Measurements from ENCODE around the gene MALRD1. TPM values are rescaled to one million over a fixed set of nuclear protein-coding genes. Genes with fewer than 3 reads are reported as not detected.
A peak's percentile ranks its signal among the peaks of the same experiment; 100 is the strongest.

The MALRD1 gene
- total RNA-seq, 2 experiments from 2014 or later = 0.36 to 0.56 TPM

GRCh38 chr10:19431622-19432351 is 383.2 kb downstream of the MALRD1 start:
- Mint-ChIP-seq H3K4me1 (no peaks in the 10 kb centered on the region), H3K27ac (no peak overlapping the region), H3K27me3 (no peaks in the 10 kb centered on the region), H3K36me3 (no peaks in the 10 kb centered on the region), H3K9me3 (no peaks in the 10 kb centered on the region), H3K4me3 (no peak overlapping the region)
- no peak for DNase-seq

- H3K27ac Mint-ChIP-seq = no peak overlapping the region
- H3K27me3 Mint-ChIP-seq = no peaks in the 10 kb centered on the region
- DNase-seq = no peak
- no peaks in the 10 kb centered on the region for H3K36me3 Mint-ChIP-seq
- no peak overlapping the region for H3K4me3 Mint-ChIP-seq
- H3K9me3 Mint-ChIP-seq = no peaks in the 10 kb centered on the region
- H3K4me1 Mint-ChIP-seq = no peaks in the 10 kb centered on the region
Measured at GRCh38 chr10:19449860-19450259, 401.3 kb downstream of the MALRD1 start.

- Mint-ChIP-seq H3K36me3 (no peaks in the 10 kb centered on the region), H3K27ac (no peak overlapping the region), H3K27me3 (no peaks in the 10 kb centered on the region), H3K4me3 (no peak overlapping the region), H3K9me3 (no peaks in the 10 kb centered on the region), H3K4me1 (no peaks in the 10 kb centered on the region)
- no peak for DNase-seq
Measured at GRCh38 chr10:19451356-19451755, 402.8 kb downstream of the MALRD1 start.

- Mint-ChIP-seq H3K27ac (no peak overlapping the region), H3K4me3 (no peak overlapping the region), H3K36me3 (no peaks in the 10 kb centered on the region), H3K4me1 (no peaks in the 10 kb centered on the region), H3K27me3 (no peaks in the 10 kb centered on the region), H3K9me3 (no peaks in the 10 kb centered on the region)
- DNase-seq = no peak
Measured at GRCh38 chr10:19451937-19452336, 403.3 kb downstream of the MALRD1 start.

- Mint-ChIP-seq H3K27me3 (no peaks in the 10 kb centered on the region), H3K4me1 (no peaks in the 10 kb centered on the region), H3K36me3 (no peaks in the 10 kb centered on the region), H3K27ac (no peak overlapping the region), H3K9me3 (no peaks in the 10 kb centered on the region), H3K4me3 (no peak overlapping the region)
- no peak for DNase-seq
Measured at GRCh38 chr10:19453967-19454366, 405.4 kb downstream of the MALRD1 start.

GRCh38 chr10:19461588-19461987 is 413.0 kb downstream of the MALRD1 start:
- no peaks in the 10 kb centered on the region for H3K4me1 Mint-ChIP-seq
- peaks cover 2% of the 10 kb centered on the region for H3K9me3 Mint-ChIP-seq
- no peak for DNase-seq
- no peak overlapping the region for H3K27ac Mint-ChIP-seq
- H3K4me3 Mint-ChIP-seq = no peak overlapping the region
- no peaks in the 10 kb centered on the region for H3K36me3 Mint-ChIP-seq
- H3K27me3 Mint-ChIP-seq = no peaks in the 10 kb centered on the region

GRCh38 chr10:19466709-19467108 is 418.1 kb downstream of the MALRD1 start:
- Mint-ChIP-seq H3K9me3 (peaks cover 2% of the 10 kb centered on the region), H3K27ac (no peak overlapping the region)

GRCh38 chr10:19468413-19468812 is 419.8 kb downstream of the MALRD1 start:
- H3K36me3 Mint-ChIP-seq = no peaks in the 10 kb centered on the region
- no peaks in the 10 kb centered on the region for H3K27me3 Mint-ChIP-seq
- DNase-seq = no peak
- H3K9me3 Mint-ChIP-seq = peaks cover 3% of the 10 kb centered on the region
- no peak overlapping the region for H3K27ac Mint-ChIP-seq
- H3K4me3 Mint-ChIP-seq = no peak overlapping the region
- H3K4me1 Mint-ChIP-seq = no peaks in the 10 kb centered on the region

More at GRCh38 chr10:19466709-19467108, 418.1 kb downstream of the MALRD1 start:
- no peaks in the 10 kb centered on the region for H3K4me1 Mint-ChIP-seq
- no peaks in the 10 kb centered on the region for H3K27me3 Mint-ChIP-seq
- H3K4me3 Mint-ChIP-seq = no peak overlapping the region
- DNase-seq = no peak
- H3K36me3 Mint-ChIP-seq = no peaks in the 10 kb centered on the region

- Mint-ChIP-seq H3K36me3 (no peaks in the 10 kb centered on the region), H3K4me3 (no peak overlapping the region), H3K4me1 (no peaks in the 10 kb centered on the region), H3K27ac (no peak overlapping the region), H3K9me3 (peaks cover 5% of the 10 kb centered on the region), H3K27me3 (no peaks in the 10 kb centered on the region)
- DNase-seq = no peak
Measured at GRCh38 chr10:19469521-19469920, 420.9 kb downstream of the MALRD1 start.

GRCh38 chr10:19479854-19480253 is 431.3 kb downstream of the MALRD1 start:
- no peaks in the 10 kb centered on the region for H3K9me3 Mint-ChIP-seq
- H3K27me3 Mint-ChIP-seq = no peaks in the 10 kb centered on the region
- H3K4me3 Mint-ChIP-seq = no peak overlapping the region
- H3K4me1 Mint-ChIP-seq = no peaks in the 10 kb centered on the region
- H3K36me3 Mint-ChIP-seq = no peaks in the 10 kb centered on the region
- DNase-seq = no peak
- H3K27ac Mint-ChIP-seq = no peak overlapping the region

GRCh38 chr10:19480353-19480752 is 431.8 kb downstream of the MALRD1 start:
- Mint-ChIP-seq H3K27ac (no peak overlapping the region), H3K36me3 (no peaks in the 10 kb centered on the region), H3K4me1 (no peaks in the 10 kb centered on the region), H3K9me3 (no peaks in the 10 kb centered on the region), H3K4me3 (no peak overlapping the region), H3K27me3 (no peaks in the 10 kb centered on the region)
- no peak for DNase-seq

- Mint-ChIP-seq H3K36me3 (no peaks in the 10 kb centered on the region), H3K4me1 (peaks cover 2% of the 10 kb centered on the region), H3K27me3 (no peaks in the 10 kb centered on the region), H3K27ac (no peak overlapping the region), H3K9me3 (no peaks in the 10 kb centered on the region), H3K4me3 (no peak overlapping the region)
- DNase-seq = no peak
Measured at GRCh38 chr10:19483421-19483820, 434.8 kb downstream of the MALRD1 start.

GRCh38 chr10:19488592-19489280 is 440.1 kb downstream of the MALRD1 start:
- Mint-ChIP-seq H3K4me1 (peaks cover 9% of the 10 kb centered on the region), H3K9me3 (no peaks in the 10 kb centered on the region), H3K4me3 (peak overlapping the region; percentile 70), H3K27ac (peak overlapping the region; percentile 47), H3K27me3 (no peaks in the 10 kb centered on the region), H3K36me3 (no peaks in the 10 kb centered on the region)
- peak; percentile 28 for DNase-seq

- Mint-ChIP-seq H3K4me3 (no peak overlapping the region), H3K9me3 (no peaks in the 10 kb centered on the region), H3K4me1 (peaks cover 9% of the 10 kb centered on the region), H3K36me3 (no peaks in the 10 kb centered on the region), H3K27ac (no peak overlapping the region), H3K27me3 (no peaks in the 10 kb centered on the region)
- DNase-seq = no peak
Measured at GRCh38 chr10:19491166-19491565, 442.6 kb downstream of the MALRD1 start.

- no peaks in the 10 kb centered on the region for H3K9me3 Mint-ChIP-seq
- H3K4me1 Mint-ChIP-seq = peaks cover 6% of the 10 kb centered on the region
- no peak overlapping the region for H3K4me3 Mint-ChIP-seq
- H3K27ac Mint-ChIP-seq = no peak overlapping the region
- H3K36me3 Mint-ChIP-seq = no peaks in the 10 kb centered on the region
- no peaks in the 10 kb centered on the region for H3K27me3 Mint-ChIP-seq
- DNase-seq = no peak
Measured at GRCh38 chr10:19493917-19494316, 445.3 kb downstream of the MALRD1 start.

GRCh38 chr10:19497026-19497425 is 448.4 kb downstream of the MALRD1 start:
- Mint-ChIP-seq H3K27ac (no peak overlapping the region), H3K9me3 (no peaks in the 10 kb centered on the region), H3K4me3 (no peak overlapping the region), H3K36me3 (no peaks in the 10 kb centered on the region), H3K27me3 (no peaks in the 10 kb centered on the region), H3K4me1 (no peaks in the 10 kb centered on the region)
- DNase-seq = no peak

Measured in activated naive CD8-positive, alpha-beta T cell treated with anti-CD3 and anti-CD28 coated beads for 36 hours (primary cell).